Effector memory CD4-positive, alpha-beta T cell (primary cell): Measurements from ENCODE around the gene USP17L19.
"Not testable (repeated sequence)": the region's sequence is repeated elsewhere in the genome, so short reads cannot be mapped to it uniquely, and the experiment has no call there.

Experiments
- DNase-seq, 3 donors: peaks; one replicate each; pipeline ENCODE4 v3.0.0-alpha.2; 2020
- H3K27ac ChIP-seq: 2 replicates; pipeline ENCODE4 v1.7.0; 2013; ENCODE audit warnings: mild to moderate bottlenecking, low read length, moderate library complexity; ENCODE audit not compliant: insufficient read depth, poor library complexity, severe bottlenecking
- H3K27me3 ChIP-seq: replicated peaks from 2 replicates; pipeline ENCODE4 v1.7.0; 2013; ENCODE audit warnings: mild to moderate bottlenecking, low read length; ENCODE audit not compliant: insufficient read depth, control insufficient read depth, poor library complexity, severe bottlenecking
- H3K36me3 ChIP-seq: 2 replicates; pipeline ENCODE4 v1.7.0; 2013; ENCODE audit warnings: mild to moderate bottlenecking, low read length, moderate library complexity; ENCODE audit not compliant: control insufficient read depth, insufficient read depth
- H3K4me1 ChIP-seq: 2 replicates; pipeline ENCODE4 v1.7.0; 2013; ENCODE audit warnings: low read length, mild to moderate bottlenecking; ENCODE audit not compliant: control insufficient read depth, insufficient read depth, poor library complexity, severe bottlenecking
- H3K4me3 ChIP-seq: 2 replicates; pipeline ENCODE4 v1.7.0; 2013; ENCODE audit warnings: low read length, low read depth, mild to moderate bottlenecking; ENCODE audit not compliant: insufficient read depth, poor library complexity, severe bottlenecking
- H3K9me3 ChIP-seq: 2 replicates; pipeline ENCODE4 v1.7.0; 2013; ENCODE audit warnings: mild to moderate bottlenecking, low read length, moderate library complexity; ENCODE audit not compliant: control insufficient read depth

USP17L19 gene

DNA sequence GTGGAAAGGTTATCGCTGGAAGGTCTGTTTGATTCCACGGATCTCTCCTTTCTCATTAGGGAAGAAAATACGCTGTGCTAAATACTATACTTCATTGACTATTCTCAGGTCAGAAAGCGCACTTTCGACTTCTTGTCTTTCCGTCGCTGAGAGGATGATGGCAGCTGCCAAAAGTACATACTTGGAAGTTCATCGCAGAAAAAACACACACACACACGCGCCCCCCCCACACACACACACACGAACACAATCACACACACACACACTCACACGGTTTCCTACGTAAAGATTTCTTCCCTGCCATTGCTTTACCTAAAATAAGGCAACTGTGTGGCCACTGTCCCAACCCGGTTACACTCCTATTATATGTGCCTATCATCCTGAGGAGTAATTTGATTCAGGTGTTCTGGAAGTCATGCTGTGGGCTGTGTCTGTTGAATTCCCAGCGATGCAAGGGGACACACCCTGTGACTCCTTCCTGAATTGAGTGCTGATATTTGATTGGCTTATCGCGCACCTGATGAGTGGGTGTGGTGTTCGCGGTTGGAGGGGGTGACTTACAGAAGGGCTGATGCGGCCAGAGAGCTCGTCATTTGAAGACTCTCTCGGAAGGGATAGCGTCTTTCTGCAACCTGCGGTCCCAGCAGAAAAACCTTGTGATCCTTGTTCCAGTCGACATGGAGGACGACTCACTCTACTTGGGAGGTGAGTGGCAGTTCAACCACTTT, 5.1 kb upstream of the USP17L19 start, which contains the start of gene USP17L18:
Gene USP17L18 (plus strand): TSS at position 678 of the 728 bp plus-strand sequence. CDS start 0 bp downstream, at position 678.
- not testable (repeated sequence) for DNase-seq, H3K9me3 ChIP-seq, H3K4me3 ChIP-seq, H3K27me3 ChIP-seq, H3K4me1 ChIP-seq, H3K36me3 ChIP-seq, H3K27ac ChIP-seq

DNA sequence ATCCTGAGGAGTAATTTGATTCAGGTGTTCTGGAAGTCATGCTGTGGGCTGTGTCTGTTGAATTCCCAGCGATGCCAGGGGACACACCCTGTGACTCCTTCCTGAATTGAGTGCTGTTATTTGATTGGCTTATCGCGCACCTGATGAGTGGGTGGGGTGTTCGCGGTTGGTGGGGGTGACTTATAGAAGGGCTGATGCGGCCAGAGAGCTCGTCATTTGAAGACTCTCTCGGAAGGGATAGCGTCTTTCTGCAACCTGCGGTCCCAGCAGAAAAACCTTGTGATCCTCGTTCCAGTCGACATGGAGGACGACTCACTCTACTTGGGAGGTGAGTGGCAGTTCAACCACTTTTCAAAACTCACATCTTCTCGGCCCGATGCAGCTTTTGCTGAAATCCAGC, 4.6 kb downstream of the USP17L19 start, which contains the start of gene USP17L20:
Gene USP17L20 (plus strand): TSS at position 301 of the 400 bp plus-strand sequence. CDS start 0 bp downstream, at position 301.
- H3K27me3 ChIP-seq, H3K4me1 ChIP-seq, H3K4me3 ChIP-seq, H3K9me3 ChIP-seq, H3K27ac ChIP-seq, H3K36me3 ChIP-seq, DNase-seq: not testable (repeated sequence)

DNA sequence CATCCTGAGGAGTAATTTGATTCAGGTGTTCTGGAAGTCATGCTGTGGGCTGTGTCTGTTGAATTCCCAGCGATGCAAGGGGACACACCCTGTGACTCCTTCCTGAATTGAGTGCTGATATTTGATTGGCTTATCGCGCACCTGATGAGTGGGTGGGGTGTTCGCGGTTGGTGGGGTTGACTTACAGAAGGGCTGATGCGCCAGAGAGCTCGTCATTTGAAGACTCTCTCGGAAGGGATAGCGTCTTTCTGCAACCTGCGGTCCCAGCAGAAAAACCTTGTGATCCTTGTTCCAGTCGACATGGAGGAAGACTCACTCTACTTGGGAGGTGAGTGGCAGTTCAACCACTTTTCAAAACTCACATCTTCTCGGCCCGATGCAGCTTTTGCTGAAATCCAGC, 9.4 kb downstream of the USP17L19 start, which contains the start of gene USP17L21:
Gene USP17L21 (plus strand): TSS at position 301 of the 400 bp plus-strand sequence. CDS start 0 bp downstream, at position 301.
- H3K36me3 ChIP-seq, H3K4me1 ChIP-seq, H3K4me3 ChIP-seq, H3K27ac ChIP-seq, DNase-seq, H3K27me3 ChIP-seq, H3K9me3 ChIP-seq: not testable (repeated sequence)

- H3K27ac ChIP-seq, H3K27me3 ChIP-seq, H3K36me3 ChIP-seq, H3K9me3 ChIP-seq, H3K4me1 ChIP-seq, DNase-seq, H3K4me3 ChIP-seq: not testable (repeated sequence)
Observed at GRCh38 chr4:9267319-9267718, 14.1 kb downstream of the USP17L19 start, which contains the start of gene USP17L22. TSS of gene USP17L22 (plus strand) at chr4:9267619. CDS start at chr4:9267619, 0 bp downstream.

- DNase-seq: peak in 2 of 3 donors; percentile 0 to 2
- H3K36me3 ChIP-seq: not testable (repeated sequence)
Observed at GRCh38 chr4:9271719-9272118, 18.5 kb downstream of the USP17L19 start.

More at GRCh38 chr4:9271719-9272118, 18.5 kb downstream of the USP17L19 start:
- H3K4me1 ChIP-seq, H3K9me3 ChIP-seq, H3K27ac ChIP-seq, H3K4me3 ChIP-seq, H3K27me3 ChIP-seq: not testable (repeated sequence)
